Chondrocyte (in vitro differentiated cells): Measurements from ENCODE around the gene GCSAM. TPM values are rescaled to one million over a fixed set of nuclear protein-coding genes. Genes with fewer than 3 reads are reported as not detected.

Experiments used
- DNase-seq: peaks from one replicate; pipeline ENCODE4 v3.0.0; 2021; ENCODE audit warnings: mixed read lengths, low spot score
- H3K27ac Mint-ChIP-seq: one replicate; pipeline ENCODE4 v1.8.0; 2021; ENCODE audit warnings: mild to moderate bottlenecking, moderate library complexity, mixed read lengths; ENCODE audit not compliant: unreplicated experiment
- H3K27me3 Mint-ChIP-seq: 2 replicates; pipeline ENCODE4 v1.8.0; 2021; ENCODE audit warnings: low read depth, mixed read lengths
- H3K36me3 Mint-ChIP-seq: 2 replicates; pipeline ENCODE4 v1.8.0; 2021; ENCODE audit warnings: low read depth, mixed read lengths
- H3K4me1 Mint-ChIP-seq: 2 replicates; pipeline ENCODE4 v1.8.0; 2021; ENCODE audit warnings: low read depth, mild to moderate bottlenecking, mixed read lengths
- H3K4me3 Mint-ChIP-seq: one replicate; pipeline ENCODE4 v1.8.0; 2021; ENCODE audit warnings: mild to moderate bottlenecking, moderate library complexity, mixed read lengths; ENCODE audit not compliant: unreplicated experiment
- H3K9me3 Mint-ChIP-seq: 2 replicates; pipeline ENCODE4 v1.8.0; 2021; ENCODE audit warnings: low read depth, mixed read lengths
- total RNA-seq: library from RNA; stranded (reverse); gene quantifications from 3 replicates; pipeline ENCODE4 v1.2.1, GENCODE V29; 2021
- TF ChIP-seq, protein P1 (sequence below): fragments of 200-600 bp; sonication (generic); IDR thresholded peaks from 2 replicates; pipeline ENCODE4 v1.5.0; 2021; ENCODE audit warnings: antibody characterized with exemption, mild to moderate bottlenecking, moderate library complexity

Gene GCSAM
- total RNA-seq, 1 donor from 2014 or later = not detected

GRCh38 chr3:112124907-112125607, 8.0 kb downstream of the GCSAM start:
- Mint-ChIP-seq H3K9me3 (no peaks in the 10 kb centered on the region), H3K4me3 (no peak overlapping the region), H3K4me1 (peaks cover 7% of the 10 kb centered on the region), H3K36me3 (no peaks in the 10 kb centered on the region), H3K27me3 (no peaks in the 10 kb centered on the region), H3K27ac (no peak overlapping the region)
- TF ChIP-seq, protein P1, sequence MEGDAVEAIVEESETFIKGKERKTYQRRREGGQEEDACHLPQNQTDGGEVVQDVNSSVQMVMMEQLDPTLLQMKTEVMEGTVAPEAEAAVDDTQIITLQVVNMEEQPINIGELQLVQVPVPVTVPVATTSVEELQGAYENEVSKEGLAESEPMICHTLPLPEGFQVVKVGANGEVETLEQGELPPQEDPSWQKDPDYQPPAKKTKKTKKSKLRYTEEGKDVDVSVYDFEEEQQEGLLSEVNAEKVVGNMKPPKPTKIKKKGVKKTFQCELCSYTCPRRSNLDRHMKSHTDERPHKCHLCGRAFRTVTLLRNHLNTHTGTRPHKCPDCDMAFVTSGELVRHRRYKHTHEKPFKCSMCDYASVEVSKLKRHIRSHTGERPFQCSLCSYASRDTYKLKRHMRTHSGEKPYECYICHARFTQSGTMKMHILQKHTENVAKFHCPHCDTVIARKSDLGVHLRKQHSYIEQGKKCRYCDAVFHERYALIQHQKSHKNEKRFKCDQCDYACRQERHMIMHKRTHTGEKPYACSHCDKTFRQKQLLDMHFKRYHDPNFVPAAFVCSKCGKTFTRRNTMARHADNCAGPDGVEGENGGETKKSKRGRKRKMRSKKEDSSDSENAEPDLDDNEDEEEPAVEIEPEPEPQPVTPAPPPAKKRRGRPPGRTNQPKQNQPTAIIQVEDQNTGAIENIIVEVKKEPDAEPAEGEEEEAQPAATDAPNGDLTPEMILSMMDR = no peak
- DNase-seq = no peak

DNA sequence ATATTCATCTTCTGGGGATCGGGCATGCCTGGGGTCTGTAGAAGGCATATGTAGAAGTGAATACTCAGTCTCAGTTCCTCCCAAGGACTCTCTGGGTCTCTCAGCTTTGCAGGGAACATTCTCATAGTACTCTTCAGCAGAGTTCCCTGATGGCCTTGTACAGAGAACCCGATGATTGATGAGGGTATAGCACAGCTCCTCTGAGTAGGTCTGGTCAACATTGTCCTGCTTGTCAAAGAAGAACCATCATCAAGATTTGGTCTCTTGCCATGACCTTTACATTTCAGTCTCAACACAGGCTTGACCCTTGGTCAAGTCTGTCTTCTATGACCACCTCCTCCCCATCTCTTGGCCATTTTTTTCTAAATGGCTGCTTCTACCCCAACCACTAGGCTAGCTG, 9.5 kb downstream of the GCSAM start:
- H3K9me3 Mint-ChIP-seq = no peaks in the 10 kb centered on the region
- H3K4me3 Mint-ChIP-seq = no peak overlapping the region
- DNase-seq = no peak
- no peaks in the 10 kb centered on the region for H3K27me3 Mint-ChIP-seq
- H3K4me1 Mint-ChIP-seq = peaks cover 7% of the 10 kb centered on the region
- H3K36me3 Mint-ChIP-seq = peaks cover 5% of the 10 kb centered on the region
- H3K27ac Mint-ChIP-seq = no peak overlapping the region
- TF ChIP-seq, protein P1 = no peak

- TF ChIP-seq, protein P1 = no peak
- no peak for DNase-seq
- peaks cover 5% of the 10 kb centered on the region for H3K36me3 Mint-ChIP-seq
- peaks cover 7% of the 10 kb centered on the region for H3K4me1 Mint-ChIP-seq
- no peaks in the 10 kb centered on the region for H3K9me3 Mint-ChIP-seq
- H3K27ac Mint-ChIP-seq = no peak overlapping the region
- no peak overlapping the region for H3K4me3 Mint-ChIP-seq
- no peaks in the 10 kb centered on the region for H3K27me3 Mint-ChIP-seq
Observed at GRCh38 chr3:112122870-112123269, 10.2 kb downstream of the GCSAM start.

DNA sequence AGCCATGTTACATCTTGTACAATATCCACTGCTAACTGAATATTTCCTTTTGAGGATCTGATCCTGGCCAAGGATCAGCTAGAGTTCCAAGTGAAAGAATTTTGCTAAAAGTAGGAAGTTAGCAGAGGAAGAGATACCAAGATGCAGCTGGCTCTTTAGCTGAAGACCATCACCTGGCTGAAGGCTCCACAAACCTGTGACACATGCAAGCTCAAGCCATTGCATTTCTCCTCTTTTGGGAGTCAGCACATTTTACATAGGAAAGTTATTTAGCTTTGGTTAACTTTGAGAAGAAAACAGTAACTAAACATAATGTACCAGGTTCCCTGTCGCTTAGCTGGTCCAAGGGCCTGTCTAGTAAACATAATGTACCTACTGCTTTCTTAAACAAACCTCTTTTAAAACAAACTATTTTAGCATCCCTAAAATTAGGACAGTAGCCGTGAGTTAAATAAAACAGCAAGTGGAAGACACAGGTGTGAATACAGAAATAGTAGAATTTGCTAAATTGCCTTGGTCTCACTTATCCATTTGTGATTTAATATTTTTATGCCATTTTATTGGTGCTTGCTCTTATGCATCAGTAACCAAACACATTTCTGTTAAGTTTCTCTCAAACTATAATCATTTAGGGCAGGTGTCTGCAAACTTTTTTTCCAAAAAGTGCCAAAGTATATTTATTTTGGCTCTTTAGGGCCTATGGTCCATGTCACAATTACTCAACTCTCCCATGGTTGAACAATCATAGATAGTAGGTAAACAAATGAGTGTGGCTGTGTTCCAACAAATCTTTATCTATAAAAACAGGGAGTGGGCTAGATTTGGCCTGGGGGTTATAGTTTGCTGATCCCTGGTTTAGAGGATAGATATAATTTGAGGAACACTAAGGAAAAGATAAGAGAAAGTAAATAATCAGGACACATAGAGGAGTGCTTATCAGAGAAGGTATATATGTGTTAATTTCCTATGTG, 11.2 kb downstream of the GCSAM start:
- no peaks in the 10 kb centered on the region for H3K27me3 Mint-ChIP-seq
- TF ChIP-seq, protein P1 = no peak
- no peak for DNase-seq
- H3K36me3 Mint-ChIP-seq = peaks cover 9% of the 10 kb centered on the region
- H3K9me3 Mint-ChIP-seq = no peaks in the 10 kb centered on the region
- H3K4me3 Mint-ChIP-seq = no peak overlapping the region
- no peak overlapping the region for H3K27ac Mint-ChIP-seq
- H3K4me1 Mint-ChIP-seq = peaks cover 7% of the 10 kb centered on the region
